Brain microvascular endothelial cell (primary cell): ENCODE measurements around the gene NCAM2.

Experiments
- DNase-seq: peaks from one replicate; pipeline ENCODE4 v3.0.0-alpha.2; 2020
- H3K27ac ChIP-seq: fragments of 250-450 bp; sonication (Bioruptor Pico); 2 replicates; pipeline ENCODE4 v1.5.1; 2020; ENCODE audit warnings: mild to moderate bottlenecking, moderate library complexity
- H3K27me3 ChIP-seq: fragments of 250-450 bp; sonication (Bioruptor Pico); replicated peaks from 2 replicates; pipeline ENCODE4 v1.5.1; 2020; ENCODE audit warnings: mild to moderate bottlenecking
- H3K36me3 ChIP-seq: fragments of 250-450 bp; sonication (Bioruptor Pico); replicated peaks from 2 replicates; pipeline ENCODE4 v1.5.1; 2020; ENCODE audit warnings: mild to moderate bottlenecking
- H3K4me3 ChIP-seq: 2 replicates; pipeline ENCODE4 v1.5.1; 2011; ENCODE audit warnings: low read depth, mild to moderate bottlenecking, control low read depth, low read length, moderate library complexity
- CTCF ChIP-seq: IDR thresholded peaks from 2 replicates; pipeline ENCODE4 v1.5.1; 2011; ENCODE audit warnings: low read depth, mild to moderate bottlenecking, moderate library complexity, low read length, control low read depth, inconsistent platforms; ENCODE audit errors: missing control alignments
- in situ Hi-C: cut with HindIII; loops from 2 replicates; pipeline ENCODE4 v1.10.0; 2017; ENCODE audit warnings: low sequenced_read_pairs, low pct_ligation_motif_present

Gene NCAM2

DNA sequence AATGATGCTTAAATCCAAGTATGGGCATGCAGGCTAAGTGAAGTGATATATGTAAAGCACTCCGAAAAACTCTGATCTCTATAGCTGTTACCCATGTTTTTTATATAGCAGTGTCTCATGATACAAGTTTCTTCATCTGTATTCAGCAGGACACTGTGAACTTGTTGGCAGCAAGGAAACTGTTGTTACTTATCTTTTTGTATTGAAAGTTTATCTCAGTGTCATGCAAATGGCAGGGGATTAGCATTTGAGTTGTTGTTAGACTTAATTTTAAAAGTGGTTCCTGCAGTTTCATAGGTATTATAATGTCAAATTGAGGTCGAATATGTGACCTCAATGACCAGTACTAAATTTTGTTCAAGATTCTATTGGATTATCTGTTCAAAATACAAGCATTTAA is 47.9 kb downstream of the NCAM2 start:
- H3K36me3 ChIP-seq = no peaks in the 10 kb centered on the region
- no peak for DNase-seq
- in situ Hi-C loops = no loop called here
- no peak for TF ChIP-seq CTCF
- H3K4me3 ChIP-seq = no peak overlapping the region
- no peak overlapping the region for H3K27ac ChIP-seq
- H3K27me3 ChIP-seq = no peaks in the 10 kb centered on the region

GRCh38 chr21:21051109-21052055 is 53.2 kb downstream of the NCAM2 start:
- in situ Hi-C loops = no loop called here
- no peaks in the 10 kb centered on the region for H3K27me3 ChIP-seq
- H3K4me3 ChIP-seq = no peak overlapping the region
- H3K36me3 ChIP-seq = no peaks in the 10 kb centered on the region
- H3K27ac ChIP-seq = no peak overlapping the region
- no peak for TF ChIP-seq CTCF
- DNase-seq = no peak

GRCh38 chr21:21052672-21053071 is 54.5 kb downstream of the NCAM2 start:
- in situ Hi-C loops = no loop called here
- Histone ChIP-seq H3K4me3 (no peak overlapping the region), H3K36me3 (no peaks in the 10 kb centered on the region), H3K27ac (no peak overlapping the region), H3K27me3 (no peaks in the 10 kb centered on the region)
- DNase-seq = no peak
- no peak for TF ChIP-seq CTCF

- TF ChIP-seq CTCF = no peak
- Histone ChIP-seq H3K4me3 (no peak overlapping the region), H3K27me3 (no peaks in the 10 kb centered on the region), H3K36me3 (no peaks in the 10 kb centered on the region), H3K27ac (no peak overlapping the region)
- DNase-seq = no peak
- in situ Hi-C loops = no loop called here
Measured at GRCh38 chr21:21057349-21058062, 59.3 kb downstream of the NCAM2 start.

DNA sequence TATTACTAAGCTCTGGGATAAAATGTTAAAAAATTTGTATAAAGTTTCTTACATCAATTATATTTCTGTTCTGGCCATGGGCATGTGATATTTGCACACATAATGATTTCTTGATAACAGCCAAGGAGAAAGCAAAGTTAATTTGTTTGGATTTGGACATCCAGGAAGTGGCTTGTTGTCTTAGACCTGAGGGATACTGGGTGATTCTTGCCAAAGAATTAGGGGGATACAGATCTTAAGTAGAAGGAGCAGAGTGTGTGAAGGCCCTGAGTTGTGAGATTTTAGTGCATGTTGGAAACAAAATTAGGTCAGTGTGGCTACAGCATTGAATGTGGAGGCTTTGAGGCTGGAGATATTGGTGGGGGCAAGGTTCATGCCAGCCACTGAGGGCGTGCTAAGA is 65.6 kb downstream of the NCAM2 start:
- in situ Hi-C loops = no loop called here
- Histone ChIP-seq H3K27me3 (no peaks in the 10 kb centered on the region), H3K4me3 (no peak overlapping the region), H3K27ac (no peak overlapping the region), H3K36me3 (no peaks in the 10 kb centered on the region)
- no peak for DNase-seq
- no peak for TF ChIP-seq CTCF
